MM.1S (cell line): ENCODE measurements around the gene SLC35D1.

Experiments used
- DNase-seq: peaks from one replicate; pipeline ENCODE4 v3.0.0-alpha.2; 2015
- H2AFZ ChIP-seq: fragments of 300-600 bp; sonication (generic); 2 replicates; pipeline ENCODE4 v1.6.0; 2016; ENCODE audit warnings: antibody characterized with exemption, low read length
- H3F3A ChIP-seq: fragments of 300-600 bp; sonication (generic); 2 replicates; pipeline ENCODE4 v1.6.1; 2016; ENCODE audit warnings: mild to moderate bottlenecking, antibody characterized with exemption, low read length, moderate library complexity, mixed read lengths; ENCODE audit not compliant: insufficient read depth
- H3K27ac ChIP-seq: fragments of 300-600 bp; sonication (generic); 2 replicates; pipeline ENCODE4 v1.5.1; 2016; ENCODE audit warnings: mild to moderate bottlenecking, low read length
- H3K27me3 ChIP-seq: fragments of 300-600 bp; sonication (generic); replicated peaks from 2 replicates; pipeline ENCODE4 v1.6.0; 2016; ENCODE audit warnings: low read length; ENCODE audit not compliant: insufficient read depth
- H3K36me3 ChIP-seq: fragments of 300-600 bp; sonication (generic); replicated peaks from 2 replicates; pipeline ENCODE4 v1.6.1; 2016; ENCODE audit warnings: mild to moderate bottlenecking, low read length, mixed read lengths; ENCODE audit not compliant: insufficient read depth
- H3K4me1 ChIP-seq: fragments of 300-600 bp; sonication (generic); 2 replicates; pipeline ENCODE4 v1.6.1; 2016; ENCODE audit warnings: low read length, mixed read lengths
- H3K4me2 ChIP-seq: fragments of 300-600 bp; sonication (generic); 2 replicates; pipeline ENCODE4 v1.6.0; 2016; ENCODE audit warnings: low read depth, low read length
- H3K4me3 ChIP-seq: fragments of 300-600 bp; sonication (generic); 2 replicates; pipeline ENCODE4 v1.5.1; 2016; ENCODE audit warnings: low read length, mixed read lengths
- H3K79me2 ChIP-seq: fragments of 300-600 bp; sonication (generic); 2 replicates; pipeline ENCODE4 v1.6.1; 2016; ENCODE audit warnings: mixed run types, low read length, mixed read lengths
- H3K9ac ChIP-seq: fragments of 300-600 bp; sonication (generic); 2 replicates; pipeline ENCODE4 v1.6.1; 2016; ENCODE audit warnings: low read length, mixed read lengths
- H3K9me2 ChIP-seq: fragments of 300-600 bp; sonication (generic); replicated peaks from 2 replicates; pipeline ENCODE4 v1.6.1; 2016; ENCODE audit warnings: mild to moderate bottlenecking, low read length, mixed read lengths; ENCODE audit not compliant: insufficient read depth
- H3K9me3 ChIP-seq: fragments of 300-600 bp; sonication (generic); replicated peaks from 2 replicates; pipeline ENCODE4 v1.6.1; 2016; ENCODE audit warnings: mild to moderate bottlenecking, low read length, mixed read lengths; ENCODE audit not compliant: insufficient read depth
- H4K20me1 ChIP-seq: fragments of 300-600 bp; sonication (generic); 2 replicates; pipeline ENCODE4 v1.6.1; 2016; ENCODE audit warnings: mild to moderate bottlenecking, low read length, moderate library complexity, mixed read lengths; ENCODE audit not compliant: insufficient read depth
- EZH2 ChIP-seq: fragments of 300-600 bp; sonication (generic); optimal IDR thresholded peaks from 2 replicates; pipeline ENCODE3; 2017; ENCODE audit warnings: low read depth, mild to moderate bottlenecking, antibody characterized with exemption, low read length, mixed read lengths
- EZH2phosphoT487 ChIP-seq: fragments of 300-600 bp; sonication (generic); IDR thresholded peaks from 2 replicates; pipeline ENCODE4 v1.6.1; 2018; ENCODE audit warnings: antibody characterized with exemption, low read length
- TF ChIP-seq, protein P1 (sequence below): fragments of 300-600 bp; sonication (generic); IDR thresholded peaks from 2 replicates; pipeline ENCODE4 v1.5.1; 2016; ENCODE audit warnings: antibody characterized with exemption, low read length, mixed read lengths

The SLC35D1 gene

DNA sequence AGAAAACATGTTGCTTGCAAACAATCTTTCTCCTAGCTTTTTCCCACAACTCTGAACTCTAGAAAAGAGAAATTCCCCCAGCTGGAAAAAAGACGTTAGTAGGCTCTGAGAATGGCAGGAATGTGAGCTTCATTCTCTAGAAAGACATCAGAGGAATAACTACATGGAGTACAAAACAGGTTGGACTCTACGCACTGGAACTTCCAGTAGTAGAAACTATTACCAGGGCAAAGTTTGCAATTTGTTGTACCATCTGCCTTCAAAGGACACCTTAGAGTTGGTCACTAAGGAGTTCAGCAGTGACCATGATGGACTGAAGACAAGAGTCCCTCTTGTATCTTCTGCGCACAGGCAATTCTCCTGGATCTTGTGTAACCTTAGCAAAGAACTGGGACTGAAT is 60.9 kb downstream of the SLC35D1 start:
- Histone ChIP-seq H2AFZ (no peak overlapping the region), H3K27me3 (no peaks in the 10 kb centered on the region), H3K79me2 (peaks cover 6% of the 10 kb centered on the region; the same call in 1 of the 2 replicates), H3K36me3 (0 out of 2 replicates have a peak, but pooled peaks cover 6% of the 10 kb centered on the region), H3K9me3 (no peaks in the 10 kb centered on the region), H4K20me1 (no peaks in the 10 kb centered on the region), H3K4me3 (no peak overlapping the region), H3K27ac (no peak overlapping the region), H3F3A (peaks cover 7% of the 10 kb centered on the region; the same call in 1 of the 2 replicates), H3K9me2 (no peaks in the 10 kb centered on the region), H3K9ac (no peak overlapping the region), H3K4me1 (peaks cover 9% of the 10 kb centered on the region; the same call in 1 of the 2 replicates), H3K4me2 (no peak overlapping the region)
- DNase-seq: no peak
- no peak for TF ChIP-seq EZH2
- TF ChIP-seq, protein P1, sequence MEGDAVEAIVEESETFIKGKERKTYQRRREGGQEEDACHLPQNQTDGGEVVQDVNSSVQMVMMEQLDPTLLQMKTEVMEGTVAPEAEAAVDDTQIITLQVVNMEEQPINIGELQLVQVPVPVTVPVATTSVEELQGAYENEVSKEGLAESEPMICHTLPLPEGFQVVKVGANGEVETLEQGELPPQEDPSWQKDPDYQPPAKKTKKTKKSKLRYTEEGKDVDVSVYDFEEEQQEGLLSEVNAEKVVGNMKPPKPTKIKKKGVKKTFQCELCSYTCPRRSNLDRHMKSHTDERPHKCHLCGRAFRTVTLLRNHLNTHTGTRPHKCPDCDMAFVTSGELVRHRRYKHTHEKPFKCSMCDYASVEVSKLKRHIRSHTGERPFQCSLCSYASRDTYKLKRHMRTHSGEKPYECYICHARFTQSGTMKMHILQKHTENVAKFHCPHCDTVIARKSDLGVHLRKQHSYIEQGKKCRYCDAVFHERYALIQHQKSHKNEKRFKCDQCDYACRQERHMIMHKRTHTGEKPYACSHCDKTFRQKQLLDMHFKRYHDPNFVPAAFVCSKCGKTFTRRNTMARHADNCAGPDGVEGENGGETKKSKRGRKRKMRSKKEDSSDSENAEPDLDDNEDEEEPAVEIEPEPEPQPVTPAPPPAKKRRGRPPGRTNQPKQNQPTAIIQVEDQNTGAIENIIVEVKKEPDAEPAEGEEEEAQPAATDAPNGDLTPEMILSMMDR: no peak

DNA sequence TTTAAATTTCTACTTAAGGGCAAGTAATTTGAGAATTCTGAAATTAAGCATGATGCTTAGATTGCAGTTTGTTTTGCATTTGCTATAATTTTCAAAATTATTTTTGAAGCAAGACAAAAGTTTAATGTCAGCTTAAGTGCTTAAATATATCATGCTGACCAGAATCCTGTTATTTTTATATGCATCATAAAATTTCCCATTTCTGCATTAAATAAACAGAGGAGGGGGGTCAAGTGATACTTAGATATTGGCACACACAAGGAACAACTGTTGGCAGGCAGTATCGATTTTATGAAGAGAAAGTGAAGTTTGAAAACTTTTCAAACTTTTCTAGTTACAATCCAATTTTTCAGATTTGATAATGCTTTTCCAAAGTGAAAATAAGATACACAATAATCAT is 68.1 kb downstream of the SLC35D1 start:
- Histone ChIP-seq H3K4me1 (peaks cover 25% of the 10 kb centered on the region), H3K9me3 (no peaks in the 10 kb centered on the region), H3K27me3 (no peaks in the 10 kb centered on the region), H2AFZ (no peak overlapping the region), H3K9ac (no peak overlapping the region), H3K36me3 (peaks cover 24% of the 10 kb centered on the region), H3K4me2 (no peak overlapping the region), H3K4me3 (no peak overlapping the region), H3K9me2 (no peaks in the 10 kb centered on the region), H3K79me2 (peaks cover 31% of the 10 kb centered on the region; the same call in 1 of the 2 replicates), H3K27ac (no peak overlapping the region), H4K20me1 (no peaks in the 10 kb centered on the region), H3F3A (peaks cover 30% of the 10 kb centered on the region)
- no peak for DNase-seq
- TF ChIP-seq, protein P1: no peak
- no peak for TF ChIP-seq EZH2
- no peak for TF ChIP-seq EZH2phosphoT487

DNA sequence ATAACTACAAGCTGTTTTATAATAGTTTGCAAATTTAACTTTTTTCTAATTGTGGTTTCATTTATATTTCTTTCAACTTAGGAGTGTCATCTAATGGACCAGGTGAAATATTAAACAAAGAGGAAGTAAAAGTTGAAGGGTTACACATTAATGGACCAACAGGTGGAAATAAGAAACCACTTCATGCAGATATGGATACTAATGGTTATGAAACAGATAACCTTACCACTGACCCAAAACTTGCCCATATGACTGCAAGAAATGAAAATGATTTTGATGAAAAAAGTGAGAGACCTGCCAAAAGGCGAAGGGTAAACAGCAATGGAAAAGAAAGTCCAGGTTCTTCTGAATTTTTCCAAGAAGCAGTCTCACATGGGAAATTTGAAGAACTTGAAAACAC is 69.5 kb downstream of the SLC35D1 start:
- TF ChIP-seq, protein P1: no peak
- TF ChIP-seq EZH2: no peak
- no peak for TF ChIP-seq EZH2phosphoT487
- no peak for DNase-seq
- H3K36me3 ChIP-seq: peaks cover 24% of the 10 kb centered on the region
- no peaks in the 10 kb centered on the region for H3K9me3 ChIP-seq
- H3K27me3 ChIP-seq: no peaks in the 10 kb centered on the region
- no peak overlapping the region for H3K4me3 ChIP-seq
- H3K27ac ChIP-seq: no peak overlapping the region
- no peak overlapping the region for H3K4me2 ChIP-seq
- peaks cover 26% of the 10 kb centered on the region for H3K4me1 ChIP-seq
- no peak overlapping the region for H3K9ac ChIP-seq
- H4K20me1 ChIP-seq: no peaks in the 10 kb centered on the region
- H3K79me2 ChIP-seq: peaks cover 37% of the 10 kb centered on the region; the same call in 1 of the 2 replicates
- H2AFZ ChIP-seq: no peak overlapping the region
- peaks cover 31% of the 10 kb centered on the region for H3F3A ChIP-seq
- no peaks in the 10 kb centered on the region for H3K9me2 ChIP-seq
